CD4-positive, alpha-beta T cell treated with Interferon gamma for 1 hour (primary cell): Measurements from ENCODE around the gene FBXO31.
"Not testable (repeated sequence)": the region's sequence is repeated elsewhere in the genome, so short reads cannot be mapped to it uniquely, and the experiment has no call there.

ENCODE experiments used
- DNase-seq: peaks from one replicate; pipeline ENCODE4 v3.0.0-alpha.2; 2020

Gene FBXO31

GRCh38 chr16:87411375-87412271 is 28.0 kb upstream of the FBXO31 start:
- DNase-seq: no peak

- DNase-seq: no peak
These were observed 27.4 kb upstream of the FBXO31 start for GRCh38 chr16:87410968-87411367.

- no peak for DNase-seq
These were observed 27.0 kb upstream of the FBXO31 start for GRCh38 chr16:87410530-87410929.

- no peak for DNase-seq
These were observed 26.2 kb upstream of the FBXO31 start for GRCh38 chr16:87409781-87410180.

- no peak for DNase-seq
These were observed 25.6 kb upstream of the FBXO31 start for GRCh38 chr16:87409153-87409552.

- peak; percentile 41 for DNase-seq
These were observed 24.0 kb upstream of the FBXO31 start for GRCh38 chr16:87407511-87408112.

GRCh38 chr16:87406495-87407088 is 23.0 kb upstream of the FBXO31 start:
- DNase-seq: no peak

- DNase-seq: no peak
These were observed 21.4 kb upstream of the FBXO31 start for GRCh38 chr16:87404764-87405625.

- DNase-seq: no peak
These were observed 11.7 kb upstream of the FBXO31 start for GRCh38 chr16:87395181-87395842.

GRCh38 chr16:87393680-87394055 is 10.1 kb upstream of the FBXO31 start:
- no peak for DNase-seq

GRCh38 chr16:87392821-87393679 is 9.5 kb upstream of the FBXO31 start:
- peak; percentile 26 for DNase-seq

GRCh38 chr16:87391950-87392820 is 8.6 kb upstream of the FBXO31 start, which contains the start of gene MAP1LC3B:
TSS of gene MAP1LC3B (plus strand) at chr16:87392336. CDS start at chr16:87392428, 92 bp downstream.
- peak; percentile 98 for DNase-seq

- no peak for DNase-seq
These were observed 7.9 kb upstream of the FBXO31 start for GRCh38 chr16:87391324-87391949.

GRCh38 chr16:87390641-87391323 is 7.2 kb upstream of the FBXO31 start:
- no peak for DNase-seq

- DNase-seq: not testable (repeated sequence)
These were observed 6.3 kb upstream of the FBXO31 start for GRCh38 chr16:87389914-87390313.

- no peak for DNase-seq
These were observed 5.7 kb upstream of the FBXO31 start for GRCh38 chr16:87389245-87389644.

GRCh38 chr16:87388818-87389134 is 5.2 kb upstream of the FBXO31 start:
- DNase-seq: no peak

GRCh38 chr16:87387942-87388817 is 4.6 kb upstream of the FBXO31 start:
- peak; percentile 94 for DNase-seq

GRCh38 chr16:87384875-87385167 is 1.2 kb upstream of the FBXO31 start:
- not testable (repeated sequence) for DNase-seq
